ENCODE measurements around the gene RNU11.

Gene RNU11

GRCh38 chr1:28606771-28607170 is 41.6 kb upstream of the RNU11 start:
- Histone ChIP-seq H3K36me3 (no peaks in the 10 kb centered on the region; the same call in 1 of the 2 replicates), H3K4me1 (no peaks in the 10 kb centered on the region), H3K27me3 (no peaks in the 10 kb centered on the region), H3K9me3 (no peaks in the 10 kb centered on the region), H3K4me3 (ENCODE audit: low read depth, low read length) (no peak overlapping the region)
- no peak for DNase-seq
- no peak for TF ChIP-seq CTCF (IDR thresholded peaks at IDR 0.05; ENCODE audit: low read depth, low read length)

- Histone ChIP-seq H3K9me3 (no peaks in the 10 kb centered on the region), H3K4me1 (no peaks in the 10 kb centered on the region), H3K36me3 (no peaks in the 10 kb centered on the region), H3K4me3 (ENCODE audit: low read depth, low read length) (no peak overlapping the region), H3K27me3 (no peaks in the 10 kb centered on the region)
- no peak for TF ChIP-seq CTCF (IDR thresholded peaks at IDR 0.05; ENCODE audit: low read depth, low read length)
- DNase-seq: no peak
Observed at GRCh38 chr1:28613175-28613574, 35.2 kb upstream of the RNU11 start.

- TF ChIP-seq CTCF (IDR thresholded peaks at IDR 0.05; ENCODE audit: low read depth, low read length): no peak
- H3K36me3 ChIP-seq: no peaks in the 10 kb centered on the region
- DNase-seq: no peak
- H3K9me3 ChIP-seq: no peaks in the 10 kb centered on the region
- no peak overlapping the region for H3K4me3 ChIP-seq (ENCODE audit: low read depth, low read length)
- no peaks in the 10 kb centered on the region for H3K4me1 ChIP-seq
- H3K27me3 ChIP-seq: no peaks in the 10 kb centered on the region
Observed at GRCh38 chr1:28631713-28632112, 16.7 kb upstream of the RNU11 start.

- no peak for TF ChIP-seq CTCF (IDR thresholded peaks at IDR 0.05; ENCODE audit: low read depth, low read length)
- Histone ChIP-seq H3K4me3 (ENCODE audit: low read depth, low read length) (no peak overlapping the region), H3K4me1 (no peaks in the 10 kb centered on the region)
Observed at GRCh38 chr1:28632560-28632959, 15.8 kb upstream of the RNU11 start.

GRCh38 chr1:28640766-28641165 is 7.6 kb upstream of the RNU11 start:
- Histone ChIP-seq H3K36me3 (no peaks in the 10 kb centered on the region; the same call in 1 of the 2 replicates), H3K4me3 (ENCODE audit: low read depth, low read length) (no peak overlapping the region), H3K9me3 (no peaks in the 10 kb centered on the region), H3K4me1 (no peaks in the 10 kb centered on the region), H3K27me3 (no peaks in the 10 kb centered on the region)
- peak; percentile 39 for TF ChIP-seq CTCF (IDR thresholded peaks at IDR 0.05; ENCODE audit: low read depth, low read length)
- DNase-seq: no peak

More at GRCh38 chr1:28632560-28632959, 15.8 kb upstream of the RNU11 start:
- H3K36me3 ChIP-seq: no peaks in the 10 kb centered on the region
- no peaks in the 10 kb centered on the region for H3K27me3 ChIP-seq
- no peaks in the 10 kb centered on the region for H3K9me3 ChIP-seq
- no peak for DNase-seq

GRCh38 chr1:28642056-28642846 is 6.1 kb upstream of the RNU11 start:
- no peaks in the 10 kb centered on the region for H3K27me3 ChIP-seq
- H3K4me1 ChIP-seq: no peaks in the 10 kb centered on the region
- peak overlapping the region; percentile 88 for H3K4me3 ChIP-seq (ENCODE audit: low read depth, low read length)
- no peaks in the 10 kb centered on the region for H3K9me3 ChIP-seq
- no peak for DNase-seq
- TF ChIP-seq CTCF (IDR thresholded peaks at IDR 0.05; ENCODE audit: low read depth, low read length): no peak
- H3K36me3 ChIP-seq: no peaks in the 10 kb centered on the region; the same call in 1 of the 2 replicates

Data from BE2C (cell line).